Natural killer cell (primary cell): ENCODE results near the gene GNB5. TPM values are rescaled to one million over a fixed set of nuclear protein-coding genes. Genes with fewer than 3 reads are reported as not detected.

Experiments
- ATAC-seq, 3 donors: fragments of 150-1000 bp in 2 of 3; fragments of 200-7000 bp in 1 of 3; cut with Tn5 transposase; 1 replicate in 1 of 3; 2 replicates in 2 of 3; pipeline ENCODE4 v1.10.0; 2021; ENCODE audit warnings: mild to moderate bottlenecking in 2 of 3, moderate library complexity in 2 of 3
- DNase-seq, 2 donors: peaks; one replicate each; pipeline versions ENCODE4 v3.0.0 to v3.0.0-alpha.2; 2013 to 2021; ENCODE audit warnings: mixed read lengths in 1 of 2
- H3K27ac ChIP-seq: one replicate; pipeline ENCODE4 v1.5.1; 2013; ENCODE audit warnings: mild to moderate bottlenecking, low read length
- H3K27me3 ChIP-seq: one replicate; pipeline ENCODE4 v1.6.1; 2013; ENCODE audit warnings: low read length; ENCODE audit not compliant: control insufficient read depth, insufficient read depth
- H3K36me3 ChIP-seq: one replicate; pipeline ENCODE4 v1.6.1; 2013; ENCODE audit warnings: low read length; ENCODE audit not compliant: control insufficient read depth, insufficient read depth
- H3K4me1 ChIP-seq: one replicate; pipeline ENCODE4 v1.6.1; 2013; ENCODE audit warnings: low read length; ENCODE audit not compliant: control insufficient read depth, insufficient read depth
- H3K4me3 ChIP-seq: one replicate; pipeline ENCODE4 v1.5.1; 2013; ENCODE audit warnings: low read length
- H3K9me3 ChIP-seq: one replicate; pipeline ENCODE4 v1.6.1; 2013; ENCODE audit warnings: low read length; ENCODE audit not compliant: control insufficient read depth, insufficient read depth
- H3K27ac Mint-ChIP-seq, 2 donors: one replicate each; pipeline ENCODE4 v1.8.0; 2022; ENCODE audit warnings: mild to moderate bottlenecking in 2 of 2, mixed read lengths in 2 of 2, moderate library complexity in 1 of 2
- H3K27me3 Mint-ChIP-seq, 2 donors: one replicate each; pipeline ENCODE4 v1.8.0; 2022; ENCODE audit warnings: low read depth in 2 of 2, mixed read lengths in 2 of 2
- H3K36me3 Mint-ChIP-seq: one replicate; pipeline ENCODE4 v1.8.0; 2022; ENCODE audit warnings: mixed read lengths
- H3K4me1 Mint-ChIP-seq, 2 donors: one replicate each; pipeline ENCODE4 v1.8.0; 2022; ENCODE audit warnings: mixed read lengths in 2 of 2
- H3K4me3 Mint-ChIP-seq: one replicate; pipeline ENCODE4 v1.8.0; 2022; ENCODE audit warnings: mild to moderate bottlenecking, moderate library complexity, mixed read lengths
- H3K9me3 Mint-ChIP-seq, 2 donors: one replicate each; pipeline ENCODE4 v1.8.0; 2022; ENCODE audit warnings: mixed read lengths in 2 of 2
- CTCF ChIP-seq: fragments of 200-600 bp; IDR thresholded peaks from one replicate; pipeline ENCODE4 v1.8.0; 2022; ENCODE audit warnings: antibody characterized with exemption
- WGBS: methylation state at CpG from one replicate; pipeline ENCODE4 v1.1.7; 2013; ENCODE audit warnings: missing lambda C conversion rate; ENCODE audit not compliant: insufficient coverage; 5-methylcytosine and 5-hydroxymethylcytosine counted together
- intact Hi-C: fragments of 100-400 bp; cut with micrococcal nuclease; formaldehyde crosslinking; loops from one replicate; pipeline ENCODE4 v1.14.2; 2022
- total RNA-seq, 4 donors: library from RNA; stranded (reverse); fragments of 120-200 nt in 1 of 4; gene quantifications; one replicate each; pipeline versions ENCODE4 v1.2.3 to v1.2.4, GENCODE V29; 2013 to 2022

The GNB5 gene
- total RNA-seq, 3 donors from 2014 or later (not counting 1 experiment from before 2014, with no cell fraction given), result 22.5 to 31.3 (median 23.0) TPM

- TF ChIP-seq CTCF, result no peak
- DNase-seq (peak; percentile 46 to 85), ATAC-seq (peak; percentile 26 to 40 (median 35))
- H3K27ac ChIP-seq, result peak overlapping the region; percentile 91
- peak overlapping the region; percentile 95 for H3K4me3 Mint-ChIP-seq
- H3K9me3 Mint-ChIP-seq, result no peaks in the 10 kb centered on the region
- H3K27ac Mint-ChIP-seq, result peak overlapping the region; percentile 88 to 98
- peak overlapping the region; percentile 72 for H3K4me3 ChIP-seq
- intact Hi-C loops, result loop anchor here (2.0 kb wide), 1 partner anchor 28 kb away; no protein-coding TSS in a partner anchor
- no peaks in the 10 kb centered on the region for H3K9me3 ChIP-seq
- no peaks in the 10 kb centered on the region for H3K36me3 ChIP-seq
- H3K36me3 Mint-ChIP-seq, result no peaks in the 10 kb centered on the region
- peaks cover 27 to 28% of the 10 kb centered on the region in 2 donors for H3K4me1 Mint-ChIP-seq
- 5% methylated on average over 31 of the region's 31 CpGs for WGBS
- H3K27me3 ChIP-seq, result no peaks in the 10 kb centered on the region
- no peaks in the 10 kb centered on the region for H3K27me3 Mint-ChIP-seq
- H3K4me1 ChIP-seq, result peaks cover 20% of the 10 kb centered on the region
Measured at GRCh38 chr15:52180196-52180835, 10.9 kb downstream of the GNB5 start.

- TF ChIP-seq CTCF, result no peak
- peak overlapping the region; percentile 91 to 98 for H3K27ac Mint-ChIP-seq
- H3K4me3 Mint-ChIP-seq, result peak overlapping the region; percentile 96
- Histone ChIP-seq H3K27ac (peak overlapping the region; percentile 91), H3K36me3 (no peaks in the 10 kb centered on the region), H3K27me3 (no peaks in the 10 kb centered on the region), H3K9me3 (no peaks in the 10 kb centered on the region), H3K4me3 (peak overlapping the region; percentile 72), H3K4me1 (peaks cover 20% of the 10 kb centered on the region)
- peak; percentile 79 to 94 for DNase-seq
- intact Hi-C loops, result loop anchor here (2.0 kb wide), 1 partner anchor 29 kb away; no protein-coding TSS in a partner anchor
- ATAC-seq, result peak; percentile 82 to 90 (median 84)
- H3K36me3 Mint-ChIP-seq, result no peaks in the 10 kb centered on the region
- WGBS, result under 1% methylated on average over 105 of the region's 105 CpGs
- no peaks in the 10 kb centered on the region for H3K27me3 Mint-ChIP-seq
- no peaks in the 10 kb centered on the region for H3K9me3 Mint-ChIP-seq
- peaks cover 27 to 28% of the 10 kb centered on the region in 2 donors for H3K4me1 Mint-ChIP-seq
Measured at GRCh38 chr15:52179278-52180195, 11.7 kb downstream of the GNB5 start.

- intact Hi-C loops, result no loop called here
- no peak for TF ChIP-seq CTCF
- peak overlapping the region; percentile 72 for H3K4me3 ChIP-seq
- H3K36me3 ChIP-seq, result no peaks in the 10 kb centered on the region
- Mint-ChIP-seq H3K27me3 (no peaks in the 10 kb centered on the region), H3K9me3 (no peaks in the 10 kb centered on the region), H3K4me1 (peaks cover 27 to 28% of the 10 kb centered on the region in 2 donors), H3K4me3 (peak overlapping the region; percentile 96), H3K36me3 (no peaks in the 10 kb centered on the region), H3K27ac (peak overlapping the region; percentile 91 to 98)
- peaks cover 20% of the 10 kb centered on the region for H3K4me1 ChIP-seq
- ATAC-seq (no peak), DNase-seq (no peak)
- H3K27me3 ChIP-seq, result no peaks in the 10 kb centered on the region
- no peaks in the 10 kb centered on the region for H3K9me3 ChIP-seq
- WGBS, result 49% methylated on average over 9 of the region's 10 CpGs
- peak overlapping the region; percentile 84 for H3K27ac ChIP-seq
Measured at GRCh38 chr15:52178765-52179164, 12.4 kb downstream of the GNB5 start.
